Measurements from ENCODE around the gene EDA. TPM values are rescaled to one million over a fixed set of nuclear protein-coding genes. Genes with fewer than 3 reads are reported as not detected.
"Not testable (repeated sequence)": the region's sequence is repeated elsewhere in the genome, so short reads cannot be mapped to it uniquely, and the experiment has no call there.

The EDA gene
- total RNA-seq, 1 experiment from 2014 or later, result 1.2 TPM

GRCh38 chrX:69746051-69746450 lies 130.1 kb downstream of the EDA start:
- DNase-seq (ENCODE audit: low read depth), result no peak

- DNase-seq (ENCODE audit: low read depth), result no peak
These were observed 132.1 kb downstream of the EDA start for GRCh38 chrX:69748055-69748454.

DNA sequence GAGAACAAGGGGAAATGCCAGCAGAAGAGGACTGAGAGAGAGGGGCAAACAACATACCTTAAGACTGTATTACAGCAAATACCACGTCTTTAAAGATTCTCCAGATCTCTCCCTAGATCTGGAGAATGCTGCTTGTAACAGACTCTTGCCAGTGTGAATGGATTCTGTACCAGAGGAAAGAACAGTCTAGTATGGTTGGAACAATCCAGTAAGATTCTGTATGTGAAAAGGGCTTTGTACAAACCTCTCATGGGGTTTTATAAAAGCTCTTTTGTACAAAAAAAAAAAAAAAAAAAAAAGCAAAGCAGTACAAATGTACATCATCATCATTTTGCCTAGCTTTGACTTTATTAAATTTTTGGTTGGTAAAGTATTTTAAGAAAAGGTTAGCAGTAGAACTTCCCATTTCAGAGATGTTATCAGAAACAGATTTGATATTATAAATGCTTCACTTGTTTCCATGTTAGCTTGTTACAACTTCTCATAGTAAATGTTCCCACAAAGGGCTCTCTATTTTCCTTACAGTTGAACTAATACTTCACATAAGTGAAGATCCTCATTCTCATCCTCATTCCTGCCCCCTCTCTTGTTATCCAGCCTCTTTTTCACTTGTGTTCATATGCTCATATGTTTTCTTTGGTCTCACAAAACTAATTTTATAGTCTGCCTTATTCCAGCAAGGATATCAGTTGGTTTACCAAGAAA lies 144.2 kb downstream of the EDA start:
- no peak for DNase-seq (ENCODE audit: low read depth)

DNA sequence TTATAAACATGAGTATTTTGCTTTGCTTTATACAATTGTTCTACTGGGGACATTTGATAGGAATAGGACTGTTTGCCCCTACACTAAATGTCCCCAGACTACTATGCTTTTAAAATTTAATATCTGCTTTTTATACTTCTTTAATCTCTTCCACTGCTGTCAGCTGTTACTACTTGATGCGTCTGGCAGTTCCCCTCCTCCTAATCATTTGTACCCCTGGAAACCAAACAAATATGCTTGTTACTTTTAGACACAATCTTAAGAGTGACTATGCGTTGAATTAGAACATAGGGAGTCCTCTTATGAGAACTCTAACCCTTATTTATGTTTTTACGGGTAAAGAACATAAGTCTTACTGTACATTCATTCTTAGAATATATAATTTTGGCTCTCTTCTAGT lies 145.7 kb downstream of the EDA start:
- no peak for DNase-seq (ENCODE audit: low read depth)

- DNase-seq (ENCODE audit: low read depth), result no peak
These were observed 146.4 kb downstream of the EDA start for GRCh38 chrX:69762340-69762739.

- no peak for DNase-seq (ENCODE audit: low read depth)
These were observed 177.5 kb downstream of the EDA start for GRCh38 chrX:69793260-69793935.

GRCh38 chrX:69795702-69796101 lies 179.8 kb downstream of the EDA start:
- no peak for DNase-seq (ENCODE audit: low read depth)

- DNase-seq (ENCODE audit: low read depth), result no peak
These were observed 191.5 kb downstream of the EDA start for GRCh38 chrX:69807400-69807799.

GRCh38 chrX:69808375-69808774 lies 192.5 kb downstream of the EDA start:
- no peak for DNase-seq (ENCODE audit: low read depth)

GRCh38 chrX:69813677-69814076 lies 197.8 kb downstream of the EDA start:
- no peak for DNase-seq (ENCODE audit: low read depth)

DNA sequence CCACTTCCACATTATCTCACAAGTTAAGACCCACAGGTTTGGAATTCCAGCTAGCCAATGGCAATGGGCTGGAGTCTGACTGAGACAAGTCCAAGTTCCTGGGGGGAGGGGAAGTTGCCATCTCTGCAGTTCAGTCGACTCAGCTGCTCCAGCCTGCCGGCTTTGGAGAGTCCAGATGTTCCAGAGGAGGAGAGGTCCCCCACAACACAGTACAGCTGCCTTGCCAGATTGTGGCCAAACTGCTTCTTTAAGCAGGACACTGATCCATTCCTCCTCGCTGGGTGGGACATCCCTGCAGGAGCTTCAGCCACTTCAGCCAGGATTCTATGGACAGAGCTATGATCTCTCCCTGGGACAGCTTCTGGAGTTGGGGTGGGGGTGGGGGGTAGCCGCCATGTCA lies 199.2 kb downstream of the EDA start:
- no peak for DNase-seq (ENCODE audit: low read depth)

GRCh38 chrX:69815519-69815918 lies 199.6 kb downstream of the EDA start:
- no peak for DNase-seq (ENCODE audit: low read depth)

GRCh38 chrX:69844636-69845035 lies 228.7 kb downstream of the EDA start:
- DNase-seq (ENCODE audit: low read depth), result no peak

DNA sequence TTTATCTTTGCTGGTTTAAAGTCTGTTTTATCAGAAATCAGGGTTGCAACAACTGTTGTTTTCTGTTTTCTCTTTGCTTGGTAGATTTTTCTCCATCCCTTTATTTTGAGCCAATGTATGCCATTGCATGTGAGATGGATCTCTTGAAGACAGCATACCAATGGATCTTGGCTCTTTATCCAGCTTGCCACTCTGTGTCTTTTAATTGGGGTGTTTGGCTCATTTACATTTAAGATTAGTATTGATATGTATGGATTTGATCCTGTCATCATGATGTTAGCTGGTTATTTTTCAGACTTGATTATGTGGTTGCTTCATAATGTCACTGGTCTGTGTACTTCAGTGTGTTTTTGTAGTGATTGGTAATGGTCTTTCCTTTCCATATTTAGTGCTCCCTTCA lies 244.1 kb downstream of the EDA start:
- not testable (repeated sequence) for DNase-seq (ENCODE audit: low read depth)

DNA sequence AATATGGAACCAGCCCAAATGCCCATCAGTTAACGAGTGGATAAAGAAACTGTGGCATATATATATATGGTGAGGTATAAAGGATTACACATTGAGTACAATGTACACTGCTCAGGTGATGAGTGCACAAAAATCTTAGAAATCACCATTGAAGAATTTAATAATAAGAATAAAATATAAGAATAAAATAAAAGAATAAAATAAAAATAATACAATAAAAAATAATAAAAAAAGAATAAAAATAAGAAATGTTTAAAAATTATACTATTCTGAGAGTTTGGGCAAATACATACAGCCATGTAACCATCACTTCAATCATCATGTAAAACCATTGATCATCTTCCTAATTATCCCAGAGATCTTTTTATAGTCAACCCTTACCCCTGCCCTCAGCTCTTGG lies 260.3 kb downstream of the EDA start:
- DNase-seq (ENCODE audit: low read depth), result no peak

DNA sequence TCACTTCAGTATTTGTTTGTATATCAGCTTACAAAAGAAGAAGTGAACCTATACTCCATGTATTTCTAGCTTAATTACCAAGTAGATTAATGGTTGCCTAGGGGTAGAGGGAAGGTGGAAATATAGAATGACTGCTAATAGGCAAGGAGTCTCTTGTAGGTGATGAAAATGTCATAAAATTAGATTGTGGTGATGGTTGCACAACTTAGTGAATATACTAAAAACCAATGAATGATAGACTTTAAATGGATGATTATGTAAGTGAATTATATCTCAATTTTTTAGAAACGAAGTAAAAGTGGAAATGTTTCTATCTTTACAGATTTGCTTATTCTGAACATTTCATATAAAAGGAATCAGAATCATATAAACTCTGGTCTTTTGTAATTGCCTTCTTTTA lies 268.3 kb downstream of the EDA start:
- no peak for DNase-seq (ENCODE audit: low read depth)

- DNase-seq (ENCODE audit: low read depth), result no peak
These were observed 280.1 kb downstream of the EDA start for GRCh38 chrX:69896046-69896445.

- DNase-seq (ENCODE audit: low read depth), result no peak
These were observed 284.6 kb downstream of the EDA start for GRCh38 chrX:69900491-69900890.

GRCh38 chrX:69906447-69906846 lies 290.5 kb downstream of the EDA start:
- no peak for DNase-seq (ENCODE audit: low read depth)

DNA sequence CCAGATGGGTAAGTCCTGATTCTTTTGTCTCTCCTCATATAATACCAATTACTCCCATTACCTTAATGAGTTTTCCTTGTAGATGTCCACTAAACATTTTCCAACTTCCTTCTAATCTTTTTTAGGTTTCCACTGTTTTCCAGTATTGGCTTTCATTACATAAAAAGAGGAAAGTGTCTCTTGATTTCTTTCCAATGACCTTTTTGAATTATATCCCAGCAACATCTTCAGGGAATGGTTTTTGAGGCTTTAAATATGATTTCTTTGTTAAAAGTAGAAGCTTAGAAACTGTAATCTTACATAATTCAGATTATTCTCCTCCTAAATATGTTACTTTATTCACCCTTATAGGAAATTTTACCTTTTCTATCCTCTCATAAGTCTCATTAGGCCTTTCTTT lies 298.9 kb downstream of the EDA start:
- DNase-seq (ENCODE audit: low read depth), result no peak

DNA sequence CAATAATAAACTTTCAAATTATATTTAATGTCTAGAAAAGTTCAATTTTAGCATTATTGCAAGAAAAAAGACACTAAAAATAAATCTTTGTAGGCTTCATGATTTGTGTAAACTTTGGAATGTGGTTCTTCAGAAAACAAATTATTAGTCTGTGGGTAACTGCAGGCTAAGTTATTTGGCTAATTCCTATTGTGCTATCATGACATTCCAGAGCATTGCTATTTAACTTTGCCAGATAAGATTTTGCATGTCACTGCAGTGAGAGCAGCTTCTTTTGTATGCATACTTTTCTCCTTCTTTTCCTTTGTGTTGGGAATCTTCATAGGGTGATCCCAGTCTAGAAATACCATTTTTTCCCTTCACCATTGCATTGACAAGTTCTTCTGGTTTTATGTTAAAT lies 303.8 kb downstream of the EDA start:
- no peak for DNase-seq (ENCODE audit: low read depth)

GRCh38 chrX:69932323-69932722 lies 316.4 kb downstream of the EDA start:
- DNase-seq (ENCODE audit: low read depth), result no peak

DNA sequence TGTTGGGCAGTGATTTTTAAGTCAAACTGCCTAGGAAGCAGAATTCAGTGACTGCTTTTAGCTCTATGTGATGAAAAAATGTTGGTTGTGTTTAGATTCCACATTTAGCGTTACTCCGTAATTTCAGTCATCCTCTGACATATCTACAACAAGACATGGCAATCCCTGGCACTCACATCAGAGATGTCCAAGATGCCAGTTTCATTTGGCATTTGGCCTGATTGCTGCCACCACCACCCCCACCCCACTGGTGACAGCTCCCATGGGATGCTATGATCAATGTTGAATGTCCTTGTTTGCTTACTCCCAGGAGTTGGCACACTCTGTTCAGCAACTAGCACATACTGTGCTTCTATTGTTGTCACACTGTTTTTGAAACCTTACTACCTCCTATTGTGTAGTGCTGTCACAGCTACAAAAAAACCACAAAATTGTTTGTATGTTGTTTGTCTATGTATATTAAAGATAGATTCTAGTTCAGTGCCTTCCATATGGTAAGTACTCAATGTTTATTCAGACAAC lies 332.4 kb downstream of the EDA start:
- no peak for DNase-seq (ENCODE audit: low read depth)

- no peak for DNase-seq (ENCODE audit: low read depth)
These were observed 335.8 kb downstream of the EDA start for GRCh38 chrX:69951753-69952152.

Measured in Daoy (cell line).